ENCODE measurements around the gene SCGB1A1.
"Not testable (repeated sequence)": the region's sequence is repeated elsewhere in the genome, so short reads cannot be mapped to it uniquely, and the experiment has no call there.

The SCGB1A1 gene, protein sequence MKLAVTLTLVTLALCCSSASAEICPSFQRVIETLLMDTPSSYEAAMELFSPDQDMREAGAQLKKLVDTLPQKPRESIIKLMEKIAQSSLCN

GRCh38 chr11:62418733-62419132 lies at the start of gene SCGB1A1:
SCGB1A1 (plus strand) TSS chr11:62419033; CDS start chr11:62419096, 63 bp downstream.
- no peak for DNase-seq (ENCODE audit: low read depth)
- no peak within 1 kb of the TSS for H3K4me3 ChIP-seq (ENCODE audit: low read depth, low read length)
- TF ChIP-seq CTCF (IDR thresholded peaks at IDR 0.05; ENCODE audit: control insufficient read depth, extremely low read depth, insufficient read depth), result no peak

- no peak for DNase-seq (ENCODE audit: low read depth)
- no peak overlapping the region for H3K4me3 ChIP-seq (ENCODE audit: low read depth, low read length)
- TF ChIP-seq CTCF (IDR thresholded peaks at IDR 0.05; ENCODE audit: control insufficient read depth, extremely low read depth, insufficient read depth), result no peak
Measured at GRCh38 chr11:62370743-62371440, 47.9 kb upstream of the SCGB1A1 start.

DNA sequence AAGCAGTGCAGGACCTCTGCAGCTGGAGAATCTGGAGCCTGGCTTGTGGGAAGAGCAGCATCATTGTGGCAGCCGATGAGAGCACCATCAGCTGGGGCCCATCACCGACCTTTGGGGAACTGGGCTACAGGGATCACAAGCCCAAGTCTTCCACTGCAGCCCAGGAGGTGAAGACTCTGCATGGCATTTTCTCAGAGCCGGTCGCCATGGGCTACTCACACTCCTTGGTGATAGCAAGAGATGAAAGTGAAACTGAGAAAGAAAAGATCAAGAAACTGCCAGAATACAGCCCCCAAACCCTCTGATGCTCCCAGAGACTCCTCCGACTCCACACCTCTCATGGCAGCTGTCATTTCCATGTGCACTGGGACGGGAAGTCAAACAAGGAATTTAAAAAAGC lies 46.0 kb upstream of the SCGB1A1 start:
- no peak for DNase-seq (ENCODE audit: low read depth)
- no peak overlapping the region for H3K4me3 ChIP-seq (ENCODE audit: low read depth, low read length)
- no peak for TF ChIP-seq CTCF (IDR thresholded peaks at IDR 0.05; ENCODE audit: control insufficient read depth, extremely low read depth, insufficient read depth)

DNA sequence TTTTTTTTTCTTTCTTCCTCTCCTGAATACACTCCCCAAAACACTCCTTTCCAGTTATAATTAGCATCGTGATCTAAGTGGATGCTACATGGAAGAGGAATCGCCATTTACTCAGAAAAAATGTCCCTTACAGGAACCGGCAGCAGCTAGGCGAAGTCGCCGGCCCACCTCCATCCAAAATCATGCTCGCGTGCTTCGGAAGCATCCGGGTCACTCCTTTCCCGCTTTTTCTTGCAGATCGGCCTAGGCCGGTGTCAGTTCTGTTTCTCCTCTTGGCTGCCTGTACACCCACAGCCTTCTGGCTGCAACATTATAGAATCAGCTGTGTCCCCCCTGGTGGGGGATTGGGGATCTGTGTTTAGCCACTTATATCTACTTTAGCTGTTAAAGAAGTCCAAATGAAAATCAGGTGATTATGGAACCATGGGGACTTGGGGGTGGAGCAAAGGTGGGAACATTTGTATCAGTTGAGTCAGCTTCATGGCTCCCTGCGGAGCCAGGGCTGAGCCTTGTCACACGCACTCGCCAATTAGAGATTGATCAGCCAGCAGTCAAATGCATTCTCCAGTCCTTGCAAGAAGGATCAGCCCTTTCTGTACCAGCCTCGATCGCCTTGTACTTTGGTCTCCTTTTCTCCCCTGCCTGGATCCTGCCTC lies 45.2 kb upstream of the SCGB1A1 start:
- TF ChIP-seq CTCF (IDR thresholded peaks at IDR 0.05; ENCODE audit: control insufficient read depth, extremely low read depth, insufficient read depth), result no peak
- H3K4me3 ChIP-seq (ENCODE audit: low read depth, low read length), result no peak overlapping the region
- no peak for DNase-seq (ENCODE audit: low read depth)

GRCh38 chr11:62374801-62375200 lies 44.0 kb upstream of the SCGB1A1 start:
- H3K4me3 ChIP-seq (ENCODE audit: low read depth, low read length), result no peak overlapping the region
- DNase-seq (ENCODE audit: low read depth), result no peak
- no peak for TF ChIP-seq CTCF (IDR thresholded peaks at IDR 0.05; ENCODE audit: control insufficient read depth, extremely low read depth, insufficient read depth)

- DNase-seq (ENCODE audit: low read depth); H3K4me3 ChIP-seq (ENCODE audit: low read depth, low read length): not testable (repeated sequence)
- TF ChIP-seq CTCF (IDR thresholded peaks at IDR 0.05; ENCODE audit: control insufficient read depth, extremely low read depth, insufficient read depth), result peak; percentile 44
Measured at GRCh38 chr11:62378459-62379063, 40.3 kb upstream of the SCGB1A1 start.

GRCh38 chr11:62379586-62379985 lies 39.2 kb upstream of the SCGB1A1 start:
- not testable (repeated sequence) for H3K4me3 ChIP-seq (ENCODE audit: low read depth, low read length); DNase-seq (ENCODE audit: low read depth)
